Measurements from ENCODE around the gene SFT2D3.
"Not testable (repeated sequence)": the region's sequence is repeated elsewhere in the genome, so short reads cannot be mapped to it uniquely, and the experiment has no call there.

SFT2D3 gene

GRCh38 chr2:127712999-127713398 lies 11.7 kb downstream of the SFT2D3 start:
- no peak for DNase-seq

- no peak for DNase-seq
Measured at GRCh38 chr2:127713562-127713961, 12.3 kb downstream of the SFT2D3 start.

- no peak for DNase-seq
Measured at GRCh38 chr2:127715778-127716449, 14.6 kb downstream of the SFT2D3 start.

GRCh38 chr2:127718271-127718670 lies 17.0 kb downstream of the SFT2D3 start:
- DNase-seq = no peak

GRCh38 chr2:127719301-127720218 lies 18.3 kb downstream of the SFT2D3 start:
- no peak for DNase-seq

- DNase-seq = no peak
Measured at GRCh38 chr2:127721311-127721977, 20.1 kb downstream of the SFT2D3 start.

DNA sequence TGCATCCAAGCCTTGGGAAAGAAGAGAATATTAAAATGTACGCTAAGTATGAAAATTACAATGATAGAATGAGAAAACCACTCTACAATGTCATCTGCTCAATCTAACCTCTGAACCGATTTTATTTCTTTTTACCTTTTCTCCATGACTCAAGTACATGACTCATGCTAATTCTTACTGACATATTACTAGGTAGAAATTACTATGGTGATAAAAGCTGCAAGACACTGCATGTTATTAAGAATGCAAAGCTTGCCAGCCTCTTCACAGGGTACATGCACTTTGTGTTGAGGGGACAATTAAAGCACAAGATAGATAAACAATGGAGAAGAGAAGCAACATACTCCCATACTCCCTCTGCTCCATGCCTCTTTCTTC lies 20.7 kb downstream of the SFT2D3 start:
- DNase-seq = no peak

- no peak for DNase-seq
Measured at GRCh38 chr2:127722807-127723206, 21.5 kb downstream of the SFT2D3 start.

DNA sequence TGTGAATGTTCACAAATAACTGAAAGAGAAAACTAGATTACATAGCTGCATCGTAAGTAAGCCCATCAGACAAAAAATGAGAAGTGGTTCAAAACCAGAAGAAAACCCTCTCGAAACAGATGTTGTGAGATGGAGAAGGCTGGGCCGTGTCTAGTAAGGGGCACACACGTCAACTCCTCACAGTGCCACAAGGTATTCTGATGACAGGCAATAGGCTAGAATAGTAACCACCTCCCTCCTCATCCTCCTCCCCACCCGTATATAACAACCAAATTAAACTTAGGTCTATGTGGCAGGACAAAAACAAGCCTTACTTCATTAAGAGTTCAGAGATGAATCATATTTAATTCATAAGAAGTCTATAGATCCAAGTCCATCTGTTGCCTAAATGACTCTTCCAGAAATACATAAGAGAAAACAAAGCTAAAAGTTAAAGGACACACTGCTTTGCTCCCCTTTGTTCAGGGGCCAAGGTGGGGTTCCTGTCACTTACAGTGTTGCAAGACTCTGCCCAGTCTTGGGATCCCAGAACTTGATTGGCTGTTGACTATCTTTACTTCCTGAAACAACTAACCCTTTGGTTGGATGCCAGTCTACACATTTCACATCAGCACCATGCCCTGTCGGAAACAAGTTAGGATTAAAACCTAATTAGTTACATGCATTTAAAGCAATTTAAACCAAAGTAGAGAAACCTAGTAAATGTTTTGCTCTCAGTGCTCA lies 25.0 kb downstream of the SFT2D3 start:
- no peak for DNase-seq

- DNase-seq = no peak
Measured at GRCh38 chr2:127733113-127733815, 32.0 kb downstream of the SFT2D3 start.

- no peak for DNase-seq
Measured at GRCh38 chr2:127733816-127734537, 32.7 kb downstream of the SFT2D3 start.

- DNase-seq = no peak
Measured at GRCh38 chr2:127735044-127735443, 33.7 kb downstream of the SFT2D3 start.

DNA sequence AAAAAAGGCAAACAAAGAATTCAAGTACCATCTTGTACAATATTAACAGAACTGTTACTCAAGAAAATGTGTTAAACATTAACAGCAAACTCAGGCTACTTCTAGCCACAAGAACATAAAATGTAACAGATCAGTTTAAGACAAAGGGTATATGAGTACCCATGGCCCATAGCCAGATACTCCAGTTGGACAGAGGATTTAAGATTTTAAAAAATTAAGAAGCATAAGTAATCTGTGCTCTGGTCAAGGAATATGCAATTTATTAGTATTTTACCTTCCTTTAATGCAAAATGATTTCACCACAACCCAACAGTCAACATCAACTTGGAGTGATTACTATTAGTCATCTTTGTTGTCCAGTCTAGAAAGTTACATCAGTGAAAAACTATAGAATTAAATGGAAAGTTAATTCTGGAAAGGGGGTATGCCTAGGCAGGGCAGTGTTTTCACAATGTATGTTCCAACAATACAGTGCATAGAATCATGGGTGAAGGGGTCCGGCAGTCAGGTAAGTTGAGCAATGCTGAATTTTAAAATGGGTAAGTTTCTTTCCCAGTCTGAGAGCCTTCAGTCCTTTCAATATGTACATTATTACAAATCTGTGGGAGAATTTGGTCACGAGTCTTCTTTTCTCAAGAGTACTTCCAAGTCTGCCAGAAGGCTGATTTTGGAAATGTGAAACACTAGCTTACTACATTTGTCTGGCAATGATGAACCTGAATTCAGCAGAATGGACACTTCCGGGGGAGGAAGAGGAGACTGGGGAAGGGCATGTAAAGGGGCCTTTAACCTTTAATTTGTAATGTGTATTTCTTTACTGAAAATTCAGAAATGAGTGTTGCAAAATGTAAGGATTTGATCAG lies 34.5 kb downstream of the SFT2D3 start:
- no peak for DNase-seq

- DNase-seq = no peak
Measured at GRCh38 chr2:127737892-127738291, 36.6 kb downstream of the SFT2D3 start.

DNA sequence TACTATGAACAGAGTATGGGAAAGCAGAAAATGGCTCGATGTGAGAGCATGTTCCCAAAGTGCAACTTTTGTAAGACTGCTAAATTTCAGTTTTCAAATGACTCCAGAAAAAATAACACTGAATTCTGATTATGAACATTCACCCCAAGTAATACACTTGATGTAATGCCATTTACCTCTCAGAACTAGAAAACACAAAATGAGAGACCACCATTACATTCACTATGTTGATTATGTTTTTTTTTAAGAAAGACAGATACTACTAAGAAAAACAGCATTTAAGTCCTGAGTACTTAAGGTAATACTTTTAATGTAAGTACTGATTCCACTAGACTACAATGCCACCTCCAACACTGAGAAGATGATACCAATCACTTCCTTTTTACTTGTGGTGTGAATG lies 38.5 kb downstream of the SFT2D3 start:
- DNase-seq = no peak

DNA sequence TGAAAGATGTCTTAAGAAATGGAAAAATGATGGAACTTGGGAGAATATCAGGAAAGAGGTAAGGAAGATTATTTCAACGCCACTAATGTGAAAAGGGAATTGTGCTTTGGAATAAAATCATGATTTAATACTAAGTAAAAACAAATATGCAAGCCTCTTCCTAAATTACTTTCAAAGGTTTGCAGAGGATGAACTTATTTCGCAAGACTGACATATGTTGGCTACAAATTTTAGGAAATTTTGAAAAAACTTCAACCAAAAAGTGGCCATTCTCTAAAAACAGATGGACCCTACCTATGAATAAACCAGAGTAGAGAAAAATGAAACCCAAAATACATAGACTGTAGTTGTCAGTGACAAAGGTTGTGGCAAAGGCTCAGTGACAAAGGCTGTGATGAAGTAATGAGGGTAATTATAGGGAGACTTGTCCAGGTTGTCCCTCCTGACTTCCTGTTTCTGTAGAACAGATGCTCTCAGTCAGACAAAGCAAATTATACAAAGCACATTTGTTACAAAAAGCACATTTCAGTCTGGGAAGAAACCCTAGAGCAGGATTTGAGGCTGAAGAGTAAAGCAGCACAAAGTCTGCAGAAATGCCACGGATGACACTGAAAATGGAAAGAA lies 39.5 kb downstream of the SFT2D3 start:
- no peak for DNase-seq

DNA sequence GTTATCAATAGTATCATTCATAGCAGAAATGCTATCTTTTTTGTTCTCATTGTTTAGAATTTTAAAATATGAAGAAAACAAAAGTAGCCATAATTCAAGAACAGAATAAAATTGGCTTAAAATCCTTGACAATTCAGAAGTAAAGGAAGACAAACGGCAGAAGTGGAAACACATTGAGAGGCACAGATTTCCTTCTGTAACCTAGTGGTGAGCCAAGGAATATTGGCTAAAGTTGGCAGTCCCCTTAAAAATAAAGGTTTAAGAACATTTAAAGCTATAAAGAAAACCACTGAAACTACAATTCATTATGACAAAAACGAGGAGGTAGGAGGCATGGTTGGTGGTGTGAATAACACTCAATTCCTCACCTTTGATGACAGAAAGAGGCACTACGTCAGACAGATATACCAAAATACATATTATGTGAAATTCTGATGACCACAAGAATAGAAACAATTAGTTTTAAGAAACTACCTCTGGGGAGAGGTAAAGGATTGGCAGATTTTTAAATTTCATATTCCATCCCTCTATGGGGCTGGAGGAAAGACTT lies 42.3 kb downstream of the SFT2D3 start:
- DNase-seq = no peak

- DNase-seq = no peak
Measured at GRCh38 chr2:127747621-127748020, 46.3 kb downstream of the SFT2D3 start.

- not testable (repeated sequence) for DNase-seq
Measured at GRCh38 chr2:127749537-127749936, 48.2 kb downstream of the SFT2D3 start.

GRCh38 chr2:127753374-127753773 lies 52.1 kb downstream of the SFT2D3 start:
- no peak for DNase-seq

All from NCI-H446 (cell line).